Coronary artery (tissue), 2 donors: ENCODE data around the gene PRM1.
A peak's percentile ranks its signal among the peaks of the same experiment; 100 is the strongest.
"Not testable (repeated sequence)": the region's sequence is repeated elsewhere in the genome, so short reads cannot be mapped to it uniquely, and the experiment has no call there.

Source experiments
- DNase-seq: peaks from one replicate; pipeline ENCODE4 v3.0.0-alpha.2; 2017; ENCODE audit warnings: low spot score
- H3K27ac ChIP-seq, 2 donors: fragments of 200-600 bp; sonication (generic); one replicate each; pipeline ENCODE4 v1.5.1; 2016 to 2019
- H3K4me3 ChIP-seq: fragments of 200-600 bp; sonication (generic); 2 replicates; pipeline ENCODE4 v1.5.1; 2016; ENCODE audit warnings: mild to moderate bottlenecking, moderate library complexity
- CTCF ChIP-seq: fragments of 200-600 bp; sonication (generic); IDR thresholded peaks from one replicate; pipeline ENCODE4 v1.5.1; 2019; ENCODE audit warnings: antibody characterized with exemption

PRM1 gene

GRCh38 chr16:11300560-11300892 is 19.4 kb upstream of the PRM1 start:
- Histone ChIP-seq H3K27ac (no peak overlapping the region), H3K4me3 (no peak overlapping the region)
- TF ChIP-seq CTCF: no peak
- DNase-seq: no peak

- H3K27ac ChIP-seq: no peak overlapping the region
- H3K4me3 ChIP-seq: no peak overlapping the region
- DNase-seq: no peak
- TF ChIP-seq CTCF: no peak
Observed at GRCh38 chr16:11299865-11300559, 18.9 kb upstream of the PRM1 start.

GRCh38 chr16:11298950-11299547 is 17.9 kb upstream of the PRM1 start:
- not testable (repeated sequence) for H3K4me3 ChIP-seq, H3K27ac ChIP-seq, DNase-seq

- TF ChIP-seq CTCF: no peak
- Histone ChIP-seq H3K27ac (no peak overlapping the region), H3K4me3 (peak overlapping the region; percentile 57)
- no peak for DNase-seq
Observed at GRCh38 chr16:11298143-11298900, 17.2 kb upstream of the PRM1 start.

- H3K4me3 ChIP-seq: peak overlapping the region; percentile 57
- peak; percentile 88 for DNase-seq
- TF ChIP-seq CTCF: no peak
- H3K27ac ChIP-seq: peak overlapping the region in 1 of 2 donors; percentile 35
Observed at GRCh38 chr16:11297492-11298142, 16.5 kb upstream of the PRM1 start.

GRCh38 chr16:11296706-11297491 is 15.8 kb upstream of the PRM1 start:
- no peak overlapping the region for H3K27ac ChIP-seq
- TF ChIP-seq CTCF: no peak
- H3K4me3 ChIP-seq: peak overlapping the region; percentile 57
- no peak for DNase-seq

GRCh38 chr16:11296351-11296705 is 15.2 kb upstream of the PRM1 start:
- no peak overlapping the region for H3K27ac ChIP-seq
- no peak overlapping the region for H3K4me3 ChIP-seq
- no peak for DNase-seq
- no peak for TF ChIP-seq CTCF
